Omental fat pad (tissue), 4 donors: Measurements from ENCODE around the gene DISP3. TPM values are rescaled to one million over a fixed set of nuclear protein-coding genes. Genes with fewer than 3 reads are reported as not detected.

Source experiments
- ATAC-seq: fragments of 150-250 bp; one replicate; pipeline ENCODE4 v1.9.1; 2016; ENCODE audit warnings: mild to moderate bottlenecking, moderate library complexity; ENCODE audit not compliant: low FRiP score
- DNase-seq: peaks from one replicate; pipeline ENCODE4 v3.0.0-alpha.2; 2019; ENCODE audit warnings: low spot score
- total RNA-seq, 4 donors: library from RNA; depleted of rRNA; stranded (reverse); fragments of >200 nt; gene quantifications; one replicate each; pipeline ENCODE4 v1.1.0, GENCODE V29; 2016
- TF ChIP-seq, protein P1 (sequence below), 3 donors: fragments of 450-650 bp; IDR thresholded peaks; one replicate each; pipeline ENCODE4 v1.5.1; 2016 to 2017; ENCODE audit warnings: antibody characterized with exemption in 3 of 3, mild to moderate bottlenecking in 3 of 3, moderate library complexity in 2 of 3

DISP3 gene
- total RNA-seq, 4 donors from 2014 or later, result 0.09 TPM; not detected in 3

DNA sequence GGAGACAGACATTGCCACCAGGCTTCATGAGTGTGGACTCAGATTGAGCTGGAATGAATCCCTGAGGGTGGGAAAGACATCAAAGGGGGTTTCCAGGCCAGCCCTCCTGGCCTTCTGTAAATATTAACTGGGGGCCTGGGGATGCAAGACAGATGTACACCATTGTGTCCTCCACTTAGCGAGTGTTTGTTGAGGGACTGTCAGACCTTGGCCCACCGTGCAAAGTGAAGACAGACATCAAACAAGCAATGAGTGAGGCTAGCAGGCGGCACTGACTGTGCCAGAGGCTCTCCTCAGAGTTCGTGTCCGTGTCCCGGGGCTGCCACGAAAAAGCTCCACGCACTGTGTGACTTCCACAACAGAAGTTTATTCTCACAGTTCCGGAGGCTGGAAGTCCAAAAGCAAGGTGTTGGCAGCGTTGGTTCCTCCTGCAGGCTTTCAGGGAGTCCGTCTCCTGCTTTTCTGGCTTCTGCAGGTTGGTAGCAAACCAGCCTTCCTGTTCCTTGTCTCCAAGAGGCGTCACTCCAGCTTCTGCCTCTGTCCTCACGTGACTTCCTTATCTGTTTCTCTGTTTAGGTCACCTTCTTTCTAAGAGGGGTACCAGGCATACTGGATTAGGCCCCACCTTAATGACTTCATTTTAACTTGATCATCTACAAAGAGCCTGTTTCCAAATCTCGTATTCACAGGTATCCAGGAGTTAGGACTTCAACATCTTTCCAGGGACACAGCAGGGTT lies 59.1 kb downstream of the DISP3 start:
- DNase-seq (no peak), ATAC-seq (no peak)
- TF ChIP-seq, protein P1, sequence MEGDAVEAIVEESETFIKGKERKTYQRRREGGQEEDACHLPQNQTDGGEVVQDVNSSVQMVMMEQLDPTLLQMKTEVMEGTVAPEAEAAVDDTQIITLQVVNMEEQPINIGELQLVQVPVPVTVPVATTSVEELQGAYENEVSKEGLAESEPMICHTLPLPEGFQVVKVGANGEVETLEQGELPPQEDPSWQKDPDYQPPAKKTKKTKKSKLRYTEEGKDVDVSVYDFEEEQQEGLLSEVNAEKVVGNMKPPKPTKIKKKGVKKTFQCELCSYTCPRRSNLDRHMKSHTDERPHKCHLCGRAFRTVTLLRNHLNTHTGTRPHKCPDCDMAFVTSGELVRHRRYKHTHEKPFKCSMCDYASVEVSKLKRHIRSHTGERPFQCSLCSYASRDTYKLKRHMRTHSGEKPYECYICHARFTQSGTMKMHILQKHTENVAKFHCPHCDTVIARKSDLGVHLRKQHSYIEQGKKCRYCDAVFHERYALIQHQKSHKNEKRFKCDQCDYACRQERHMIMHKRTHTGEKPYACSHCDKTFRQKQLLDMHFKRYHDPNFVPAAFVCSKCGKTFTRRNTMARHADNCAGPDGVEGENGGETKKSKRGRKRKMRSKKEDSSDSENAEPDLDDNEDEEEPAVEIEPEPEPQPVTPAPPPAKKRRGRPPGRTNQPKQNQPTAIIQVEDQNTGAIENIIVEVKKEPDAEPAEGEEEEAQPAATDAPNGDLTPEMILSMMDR (IDR thresholded peaks at IDR 0.05), result no peak

- TF ChIP-seq, protein P1 (IDR thresholded peaks at IDR 0.05), result no peak
- DNase-seq, result no peak
- ATAC-seq, result no peak
Observed at GRCh38 chr1:11538886-11539285, 59.9 kb downstream of the DISP3 start.

DNA sequence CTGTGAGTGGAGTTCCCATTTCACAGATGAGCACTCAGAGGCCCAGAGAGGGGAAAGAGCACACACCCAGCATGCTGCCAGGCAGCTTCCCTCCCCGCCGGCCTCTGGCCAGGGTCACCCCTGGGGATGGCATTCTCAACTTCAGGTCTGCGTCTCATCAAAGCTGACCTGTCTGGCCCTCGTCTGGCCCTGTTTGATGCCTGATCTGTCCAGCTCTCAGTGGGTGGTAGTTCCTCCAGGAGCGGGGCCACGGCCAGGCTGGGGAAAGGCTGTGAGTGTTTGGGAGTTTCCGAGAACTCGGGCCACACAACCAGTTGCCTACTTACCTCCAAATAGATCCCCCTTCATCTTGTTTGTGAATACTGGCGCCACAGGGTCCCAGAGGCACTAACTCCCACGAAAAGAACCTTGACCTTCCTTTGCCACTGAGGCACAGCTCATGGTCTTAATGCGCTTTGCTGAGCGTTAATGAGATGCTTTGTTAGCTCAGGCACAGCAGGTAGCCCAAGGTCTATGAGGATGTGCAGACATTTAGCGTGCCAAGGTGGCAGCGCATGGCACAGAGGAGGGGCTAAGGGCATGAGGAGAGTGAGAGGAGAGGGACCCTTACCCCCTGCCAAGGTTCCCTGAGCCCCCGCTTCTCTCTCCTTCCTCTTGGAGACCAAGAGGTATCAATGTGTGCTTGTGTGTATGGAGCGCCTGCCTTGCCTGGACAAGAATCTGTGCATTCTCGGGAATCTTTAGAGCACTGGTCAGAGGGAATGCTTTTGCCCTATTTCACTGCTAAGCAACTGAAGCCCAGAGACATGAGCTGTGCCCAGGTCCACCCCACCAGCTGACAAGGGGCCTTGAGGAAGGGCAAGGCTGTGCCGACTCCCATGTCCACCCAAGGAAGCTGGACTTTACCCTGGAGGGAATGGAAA lies 61.2 kb downstream of the DISP3 start:
- TF ChIP-seq, protein P1 (IDR thresholded peaks at IDR 0.05), result no peak
- ATAC-seq (no peak), DNase-seq (no peak)

GRCh38 chr1:11540773-11541160 lies 61.8 kb downstream of the DISP3 start:
- TF ChIP-seq, protein P1 (IDR thresholded peaks at IDR 0.05), result no peak
- no peak for DNase-seq
- no peak for ATAC-seq

DNA sequence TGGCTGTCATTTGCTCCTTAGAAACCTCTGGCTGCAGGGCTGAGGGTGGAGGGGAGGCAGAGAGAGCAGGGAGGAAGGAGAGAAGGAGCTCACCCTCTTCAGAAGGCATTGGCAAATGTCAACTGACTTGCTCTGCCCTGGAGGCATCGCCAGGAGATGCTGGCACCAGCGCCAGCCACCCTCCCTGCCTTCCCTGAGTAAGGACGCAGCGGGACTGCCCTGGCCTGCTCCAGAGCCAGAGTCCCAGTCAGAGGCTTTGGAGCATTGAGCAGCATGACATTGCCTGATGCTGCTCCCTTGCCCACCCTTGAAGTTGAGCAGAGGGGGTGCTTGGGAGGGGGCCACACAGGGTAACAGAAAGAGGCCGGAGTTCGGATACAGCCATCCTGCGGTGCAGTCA lies 62.3 kb downstream of the DISP3 start:
- TF ChIP-seq, protein P1 (IDR thresholded peaks at IDR 0.05), result no peak
- no peak for ATAC-seq
- DNase-seq, result no peak

GRCh38 chr1:11541956-11542355 lies 63.0 kb downstream of the DISP3 start:
- no peak for DNase-seq
- ATAC-seq, result no peak
- TF ChIP-seq, protein P1 (IDR thresholded peaks at IDR 0.05), result no peak
